ENCODE results near the gene FANCC.

Gene FANCC

GRCh38 chr9:95171596-95171995 is 145.9 kb downstream of the FANCC start:
- TF ChIP-seq FOXM1 (IDR thresholded peaks at IDR 0.05; ENCODE audit: borderline replicate concordance, low read depth) = no peak
- no peak for TF ChIP-seq YY1 (IDR thresholded peaks at IDR 0.05; ENCODE audit: low read depth)
- no peak for TF ChIP-seq CEBPB (IDR thresholded peaks at IDR 0.05)
- TF ChIP-seq MAX (IDR thresholded peaks at IDR 0.05) = no peak
- TF ChIP-seq TEAD4 (IDR thresholded peaks at IDR 0.05) = no peak
- TF ChIP-seq EGR1 (IDR thresholded peaks at IDR 0.05) = no peak
- no peak for TF ChIP-seq TCF12 (IDR thresholded peaks at IDR 0.05; ENCODE audit: low read depth)
- no peak for TF ChIP-seq NFIC (IDR thresholded peaks at IDR 0.05)
- TF ChIP-seq ZBTB7A (IDR thresholded peaks at IDR 0.05; ENCODE audit: low read depth) = no peak
- TF ChIP-seq CREB1 (IDR thresholded peaks at IDR 0.05; ENCODE audit: low read depth) = no peak
- no peak for TF ChIP-seq USF1 (IDR thresholded peaks at IDR 0.05)

- TF ChIP-seq EGR1 (IDR thresholded peaks at IDR 0.05) = no peak
- no peak for TF ChIP-seq NFIC (IDR thresholded peaks at IDR 0.05)
- peak; percentile 7; the same call in 1 of the 2 replicates for TF ChIP-seq CEBPB (IDR thresholded peaks at IDR 0.05)
- peak; percentile 23; the same call in 1 of the 2 replicates for TF ChIP-seq FOXM1 (IDR thresholded peaks at IDR 0.05; ENCODE audit: borderline replicate concordance, low read depth)
- TF ChIP-seq ZBTB7A (IDR thresholded peaks at IDR 0.05; ENCODE audit: low read depth) = no peak
- TF ChIP-seq RAD21 (IDR thresholded peaks at IDR 0.05; ENCODE audit: low read depth) = no peak
- TF ChIP-seq REST (IDR thresholded peaks at IDR 0.05; ENCODE audit: low read depth) = no peak
- no peak for TF ChIP-seq TAF1 (IDR thresholded peaks at IDR 0.05; ENCODE audit: low read depth)
- 0 out of 2 replicates have a peak, but pooled peaks have one; percentile 32 for TF ChIP-seq TCF12 (IDR thresholded peaks at IDR 0.05; ENCODE audit: low read depth)
- TF ChIP-seq YY1 (IDR thresholded peaks at IDR 0.05; ENCODE audit: low read depth) = no peak
- no peak for TF ChIP-seq USF1 (IDR thresholded peaks at IDR 0.05)
- no peak for TF ChIP-seq MAX (IDR thresholded peaks at IDR 0.05)
- no peak for TF ChIP-seq CREB1 (IDR thresholded peaks at IDR 0.05; ENCODE audit: low read depth)
- peak; percentile 43; the same call in 1 of the 2 replicates for TF ChIP-seq EP300 (IDR thresholded peaks at IDR 0.05; ENCODE audit: borderline replicate concordance)
- TF ChIP-seq TEAD4 (IDR thresholded peaks at IDR 0.05) = no peak
Measured at GRCh38 chr9:95171001-95171400, 146.5 kb downstream of the FANCC start.

GRCh38 chr9:95167998-95168397 is 149.5 kb downstream of the FANCC start:
- TF ChIP-seq REST (IDR thresholded peaks at IDR 0.05; ENCODE audit: low read depth) (no peak), RAD21 (IDR thresholded peaks at IDR 0.05; ENCODE audit: low read depth) (peak; percentile 74)

GRCh38 chr9:95165004-95165403 is 152.5 kb downstream of the FANCC start:
- TF ChIP-seq REST (IDR thresholded peaks at IDR 0.05; ENCODE audit: low read depth) (no peak), TCF12 (IDR thresholded peaks at IDR 0.05; ENCODE audit: low read depth) (no peak), MAX (IDR thresholded peaks at IDR 0.05) (no peak), CREB1 (IDR thresholded peaks at IDR 0.05; ENCODE audit: low read depth) (no peak), RAD21 (IDR thresholded peaks at IDR 0.05; ENCODE audit: low read depth) (no peak), EP300 (IDR thresholded peaks at IDR 0.05; ENCODE audit: borderline replicate concordance) (no peak), EGR1 (IDR thresholded peaks at IDR 0.05) (no peak), NFIC (IDR thresholded peaks at IDR 0.05) (no peak), USF1 (IDR thresholded peaks at IDR 0.05) (no peak), TEAD4 (IDR thresholded peaks at IDR 0.05) (no peak)

Data from Ishikawa (cell line).